Measurements from ENCODE around the gene CLDN19. TPM values are rescaled to one million over a fixed set of nuclear protein-coding genes. Genes with fewer than 3 reads are reported as not detected.

Gene CLDN19
- polyA plus RNA-seq, 1 donor: 1.5 TPM

- no peaks in the 10 kb centered on the region for H3K27me3 ChIP-seq (ENCODE audit: control insufficient read depth, insufficient read depth, low read length)
- H3K9me3 ChIP-seq (ENCODE audit: control insufficient read depth, low read depth, low read length): no peaks in the 10 kb centered on the region
- DNase-seq: no peak
- no peak overlapping the region for H3K27ac ChIP-seq (ENCODE audit: low read length)
- peaks cover 40% of the 10 kb centered on the region for H3K36me3 ChIP-seq (ENCODE audit: control insufficient read depth, insufficient read depth, low read length)
- no peak overlapping the region for H3K4me3 ChIP-seq (ENCODE audit: low read length)
- no CpG with 5 or more reads among the region's 10 CpGs for WGBS (ENCODE audit: insufficient coverage, low lambda C conversion rate)
- H3K4me1 ChIP-seq (ENCODE audit: control insufficient read depth, insufficient read depth, low read length): no peaks in the 10 kb centered on the region
Observed at GRCh38 chr1:42748021-42748420, 8.0 kb upstream of the CLDN19 start.

- no CpG with 5 or more reads among the region's 14 CpGs for WGBS (ENCODE audit: insufficient coverage, low lambda C conversion rate)
- H3K4me1 ChIP-seq (ENCODE audit: control insufficient read depth, insufficient read depth, low read length): no peaks in the 10 kb centered on the region
- no peak overlapping the region for H3K27ac ChIP-seq (ENCODE audit: low read length)
- H3K27me3 ChIP-seq (ENCODE audit: control insufficient read depth, insufficient read depth, low read length): no peaks in the 10 kb centered on the region
- H3K36me3 ChIP-seq (ENCODE audit: control insufficient read depth, insufficient read depth, low read length): peaks cover 32% of the 10 kb centered on the region
- H3K4me3 ChIP-seq (ENCODE audit: low read length): no peak overlapping the region
- H3K9me3 ChIP-seq (ENCODE audit: control insufficient read depth, low read depth, low read length): no peaks in the 10 kb centered on the region
- DNase-seq: peak; percentile 29 to 45
Observed at GRCh38 chr1:42747125-42747524, 7.1 kb upstream of the CLDN19 start.

GRCh38 chr1:42746436-42747105 is 6.5 kb upstream of the CLDN19 start:
- no peak for DNase-seq
- H3K36me3 ChIP-seq (ENCODE audit: control insufficient read depth, insufficient read depth, low read length): peaks cover 27% of the 10 kb centered on the region
- H3K4me1 ChIP-seq (ENCODE audit: control insufficient read depth, insufficient read depth, low read length): no peaks in the 10 kb centered on the region
- H3K27ac ChIP-seq (ENCODE audit: low read length): no peak overlapping the region
- WGBS (ENCODE audit: insufficient coverage, low lambda C conversion rate): no CpG with 5 or more reads among the region's 12 CpGs
- no peak overlapping the region for H3K4me3 ChIP-seq (ENCODE audit: low read length)
- H3K9me3 ChIP-seq (ENCODE audit: control insufficient read depth, low read depth, low read length): no peaks in the 10 kb centered on the region
- no peaks in the 10 kb centered on the region for H3K27me3 ChIP-seq (ENCODE audit: control insufficient read depth, insufficient read depth, low read length)

- no peaks in the 10 kb centered on the region for H3K9me3 ChIP-seq (ENCODE audit: control insufficient read depth, low read depth, low read length)
- no peak overlapping the region for H3K27ac ChIP-seq (ENCODE audit: low read length)
- peaks cover under 1% of the 10 kb centered on the region for H3K4me1 ChIP-seq (ENCODE audit: control insufficient read depth, insufficient read depth, low read length)
- peaks cover 26% of the 10 kb centered on the region for H3K36me3 ChIP-seq (ENCODE audit: control insufficient read depth, insufficient read depth, low read length)
- DNase-seq: no peak
- no peak overlapping the region for H3K4me3 ChIP-seq (ENCODE audit: low read length)
- H3K27me3 ChIP-seq (ENCODE audit: control insufficient read depth, insufficient read depth, low read length): no peaks in the 10 kb centered on the region
- no CpG with 5 or more reads among the region's 8 CpGs for WGBS (ENCODE audit: insufficient coverage, low lambda C conversion rate)
Observed at GRCh38 chr1:42745851-42746250, 5.8 kb upstream of the CLDN19 start.

- H3K9me3 ChIP-seq (ENCODE audit: control insufficient read depth, low read depth, low read length): no peaks in the 10 kb centered on the region
- H3K4me1 ChIP-seq (ENCODE audit: control insufficient read depth, insufficient read depth, low read length): peaks cover 12% of the 10 kb centered on the region
- peaks cover 15% of the 10 kb centered on the region for H3K36me3 ChIP-seq (ENCODE audit: control insufficient read depth, insufficient read depth, low read length)
- 40% methylated on average over 1 of the region's 9 CpGs for WGBS (ENCODE audit: insufficient coverage, low lambda C conversion rate)
- no peaks in the 10 kb centered on the region for H3K27me3 ChIP-seq (ENCODE audit: control insufficient read depth, insufficient read depth, low read length)
- no peak for DNase-seq
- H3K4me3 ChIP-seq (ENCODE audit: low read length): no peak overlapping the region
- H3K27ac ChIP-seq (ENCODE audit: low read length): no peak overlapping the region
Observed at GRCh38 chr1:42744148-42744413, 4.0 kb upstream of the CLDN19 start.

- Histone ChIP-seq H3K9me3 (ENCODE audit: control insufficient read depth, low read depth, low read length) (no peaks in the 10 kb centered on the region), H3K27ac (ENCODE audit: low read length) (no peak overlapping the region), H3K27me3 (ENCODE audit: control insufficient read depth, insufficient read depth, low read length) (no peaks in the 10 kb centered on the region), H3K36me3 (ENCODE audit: control insufficient read depth, insufficient read depth, low read length) (peaks cover 14% of the 10 kb centered on the region), H3K4me1 (ENCODE audit: control insufficient read depth, insufficient read depth, low read length) (peaks cover 12% of the 10 kb centered on the region), H3K4me3 (ENCODE audit: low read length) (no peak overlapping the region)
- DNase-seq: no peak
- WGBS (ENCODE audit: insufficient coverage, low lambda C conversion rate): 100% methylated on average over 3 of the region's 21 CpGs
Observed at GRCh38 chr1:42743317-42744147, 3.5 kb upstream of the CLDN19 start.

GRCh38 chr1:42742617-42743316 is 2.7 kb upstream of the CLDN19 start:
- no peak for DNase-seq
- Histone ChIP-seq H3K9me3 (ENCODE audit: control insufficient read depth, low read depth, low read length) (no peaks in the 10 kb centered on the region), H3K36me3 (ENCODE audit: control insufficient read depth, insufficient read depth, low read length) (peaks cover 10% of the 10 kb centered on the region), H3K4me3 (ENCODE audit: low read length) (no peak overlapping the region), H3K27me3 (ENCODE audit: control insufficient read depth, insufficient read depth, low read length) (no peaks in the 10 kb centered on the region), H3K27ac (ENCODE audit: low read length) (no peak overlapping the region), H3K4me1 (ENCODE audit: control insufficient read depth, insufficient read depth, low read length) (peaks cover 12% of the 10 kb centered on the region)
- no CpG with 5 or more reads among the region's 9 CpGs for WGBS (ENCODE audit: insufficient coverage, low lambda C conversion rate)

GRCh38 chr1:42742141-42742540 is 2.1 kb upstream of the CLDN19 start:
- Histone ChIP-seq H3K36me3 (ENCODE audit: control insufficient read depth, insufficient read depth, low read length) (peaks cover 7% of the 10 kb centered on the region), H3K9me3 (ENCODE audit: control insufficient read depth, low read depth, low read length) (no peaks in the 10 kb centered on the region), H3K4me1 (ENCODE audit: control insufficient read depth, insufficient read depth, low read length) (peaks cover 12% of the 10 kb centered on the region), H3K27me3 (ENCODE audit: control insufficient read depth, insufficient read depth, low read length) (no peaks in the 10 kb centered on the region), H3K27ac (ENCODE audit: low read length) (no peak overlapping the region), H3K4me3 (ENCODE audit: low read length) (no peak overlapping the region)
- no CpG with 5 or more reads among the region's 8 CpGs for WGBS (ENCODE audit: insufficient coverage, low lambda C conversion rate)
- DNase-seq: no peak

- WGBS (ENCODE audit: insufficient coverage, low lambda C conversion rate): no CpG with 5 or more reads among the region's 4 CpGs
- H3K27ac ChIP-seq (ENCODE audit: low read length): no peak overlapping the region
Observed at GRCh38 chr1:42741706-42742105, 1.7 kb upstream of the CLDN19 start.

GRCh38 chr1:42740851-42741580 is 980 bp upstream of the CLDN19 start:
- peaks cover 12% of the 10 kb centered on the region for H3K4me1 ChIP-seq (ENCODE audit: control insufficient read depth, insufficient read depth, low read length)
- DNase-seq: no peak
- H3K27ac ChIP-seq (ENCODE audit: low read length): no peak overlapping the region
- no peaks in the 10 kb centered on the region for H3K36me3 ChIP-seq (ENCODE audit: control insufficient read depth, insufficient read depth, low read length)
- H3K9me3 ChIP-seq (ENCODE audit: control insufficient read depth, low read depth, low read length): no peaks in the 10 kb centered on the region
- no peak overlapping the region for H3K4me3 ChIP-seq (ENCODE audit: low read length)
- no CpG with 5 or more reads among the region's 19 CpGs for WGBS (ENCODE audit: insufficient coverage, low lambda C conversion rate)
- no peaks in the 10 kb centered on the region for H3K27me3 ChIP-seq (ENCODE audit: control insufficient read depth, insufficient read depth, low read length)

More at GRCh38 chr1:42741706-42742105, 1.7 kb upstream of the CLDN19 start:
- Histone ChIP-seq H3K9me3 (ENCODE audit: control insufficient read depth, low read depth, low read length) (no peaks in the 10 kb centered on the region), H3K4me1 (ENCODE audit: control insufficient read depth, insufficient read depth, low read length) (peaks cover 12% of the 10 kb centered on the region), H3K4me3 (ENCODE audit: low read length) (no peak overlapping the region), H3K36me3 (ENCODE audit: control insufficient read depth, insufficient read depth, low read length) (peaks cover 4% of the 10 kb centered on the region), H3K27me3 (ENCODE audit: control insufficient read depth, insufficient read depth, low read length) (no peaks in the 10 kb centered on the region)
- no peak for DNase-seq

Measured in large intestine (tissue), 3 donors.